Mesendoderm (in vitro differentiated cells): ENCODE results near the gene ATP6V1B1. TPM values are rescaled to one million over a fixed set of nuclear protein-coding genes. Genes with fewer than 3 reads are reported as not detected.
"Not testable (repeated sequence)": the region's sequence is repeated elsewhere in the genome, so short reads cannot be mapped to it uniquely, and the experiment has no call there.

Source experiments
- DNase-seq: peaks from one replicate; pipeline ENCODE4 v3.0.0; 2013
- H2AK5ac ChIP-seq: 2 replicates; pipeline ENCODE4 v1.6.1; 2013; ENCODE audit warnings: low read length, inconsistent platforms
- H2BK120ac ChIP-seq: 2 replicates; pipeline ENCODE4 v1.6.1; 2013; ENCODE audit warnings: low read depth, mild to moderate bottlenecking, low read length, moderate library complexity, mixed read lengths
- H2BK15ac ChIP-seq: replicated peaks from 2 replicates; pipeline ENCODE4 v1.6.1; 2013; ENCODE audit warnings: low read depth, mild to moderate bottlenecking, moderate library complexity
- H2BK5ac ChIP-seq: 2 replicates; pipeline ENCODE4 v1.6.1; 2013; ENCODE audit warnings: low read length, inconsistent platforms
- H3K18ac ChIP-seq: 2 replicates; pipeline ENCODE4 v1.6.1; 2013; ENCODE audit warnings: mild to moderate bottlenecking, low read length, mixed read lengths
- H3K23ac ChIP-seq: one replicate; pipeline ENCODE4 v1.6.1; 2013; ENCODE audit warnings: low read length
- H3K27ac ChIP-seq: 2 replicates; pipeline ENCODE4 v1.5.1; 2013; ENCODE audit warnings: low read depth, mild to moderate bottlenecking, inconsistent platforms, low read length, moderate library complexity
- H3K27me3 ChIP-seq: 2 replicates; pipeline ENCODE4 v1.6.1; 2013; ENCODE audit warnings: low read length, control low read depth, mild to moderate bottlenecking, inconsistent platforms; ENCODE audit not compliant: insufficient read depth, poor library complexity
- H3K36me3 ChIP-seq: 2 replicates; pipeline ENCODE4 v1.6.1; 2013; ENCODE audit warnings: low read length, inconsistent platforms; ENCODE audit not compliant: control insufficient read depth, insufficient read depth
- H3K4ac ChIP-seq: one replicate; pipeline ENCODE4 v1.6.1; 2013; ENCODE audit warnings: low read depth, mild to moderate bottlenecking, low read length, moderate library complexity
- H3K4me1 ChIP-seq: 2 replicates; pipeline ENCODE4 v1.6.1; 2013; ENCODE audit warnings: low read depth, low read length, inconsistent platforms; ENCODE audit not compliant: control insufficient read depth
- H3K4me2 ChIP-seq: 2 replicates; pipeline ENCODE4 v1.6.1; 2013; ENCODE audit warnings: low read length
- H3K4me3 ChIP-seq: 2 replicates; pipeline ENCODE4 v1.5.1; 2013; ENCODE audit warnings: mild to moderate bottlenecking, low read length
- H3K56ac ChIP-seq: one replicate; pipeline ENCODE4 v1.6.1; 2013; ENCODE audit warnings: low read length
- H3K79me1 ChIP-seq: 2 replicates; pipeline ENCODE4 v1.6.1; 2013; ENCODE audit warnings: low read length, inconsistent platforms
- H3K79me2 ChIP-seq: 2 replicates; pipeline ENCODE4 v1.6.1; 2013; ENCODE audit warnings: mild to moderate bottlenecking, low read length; ENCODE audit not compliant: control insufficient read depth, insufficient read depth
- H3K9ac ChIP-seq: 2 replicates; pipeline ENCODE4 v1.6.1; 2013; ENCODE audit warnings: low read length, inconsistent platforms
- H4K5ac ChIP-seq: one replicate; pipeline ENCODE4 v1.6.1; 2013; ENCODE audit warnings: low read length
- H4K8ac ChIP-seq: one replicate; pipeline ENCODE4 v1.6.1; 2013; ENCODE audit warnings: low read depth, mild to moderate bottlenecking, control low read depth, low read length, moderate library complexity
- WGBS: extraction: QIAGEN DNeasy Blood & Tissue Kit; methylation state at CpG from one replicate; pipeline ENCODE4 v1.1.7; 2013; ENCODE audit warnings: low lambda C conversion rate, missing lambda C conversion rate; ENCODE audit not compliant: insufficient coverage; ENCODE audit errors: extremely low coverage; 5-methylcytosine and 5-hydroxymethylcytosine counted together
- small RNA-seq: library from polyadenylated mRNA; stranded (forward); fragments of <200 nt; extraction: miRNeasy Mini kit (QIAGEN cat#:217004); gene quantifications from one replicate; pipeline ENCODE3, GENCODE V24; 2013; ENCODE audit not compliant: insufficient read depth

ATP6V1B1 gene

GRCh38 chr2:71011786-71012185 lies 76.1 kb downstream of the ATP6V1B1 start:
- H3K4me1 ChIP-seq, H3K27me3 ChIP-seq, H3K36me3 ChIP-seq, H2BK5ac ChIP-seq, H4K8ac ChIP-seq, H2AK5ac ChIP-seq, H3K23ac ChIP-seq, H3K4me3 ChIP-seq, H3K4ac ChIP-seq, H3K27ac ChIP-seq, H3K9ac ChIP-seq, H3K4me2 ChIP-seq, H3K79me2 ChIP-seq, H3K18ac ChIP-seq, H3K56ac ChIP-seq, H2BK15ac ChIP-seq, H2BK120ac ChIP-seq, H3K79me1 ChIP-seq, H4K5ac ChIP-seq, DNase-seq: not testable (repeated sequence)
- no CpG with 5 or more reads among the region's 6 CpGs for WGBS

Small RNA genes within 50 kb of the gene (small RNA-seq; reads per million reads assigned to genes)
- gene RF02272 = not detected
- gene RN7SL160P = not detected
